ENCODE data around the gene TSR2.

- TF ChIP-seq POLR2AphosphoS2 (IDR thresholded peaks at IDR 0.05; ENCODE audit: low read depth, low read length): no peak
- no peak for TF ChIP-seq POU2F2 (IDR thresholded peaks at IDR 0.05; ENCODE audit: borderline replicate concordance, low read depth, low read length)
- no peak for TF ChIP-seq EZH2 (IDR thresholded peaks at IDR 0.05; ENCODE audit: borderline replicate concordance, control insufficient read depth, low read depth, low read length)
- TF ChIP-seq REST (IDR thresholded peaks at IDR 0.05; ENCODE audit: low read depth, low read length): no peak
- TF ChIP-seq SUPT20H (IDR thresholded peaks at IDR 0.05; ENCODE audit: borderline replicate concordance, control insufficient read depth, low read depth, low read length): no peak
- no peak for TF ChIP-seq SREBF2 (IDR thresholded peaks at IDR 0.05; ENCODE audit: low read length)
- no peak for TF ChIP-seq CTCF (IDR thresholded peaks at IDR 0.05 in 2 of 3, conservative IDR thresholded peaks at IDR 0.05 in 1 of 3; ENCODE audit: control insufficient read depth in 2 of 3, extremely low read depth in 1 of 3, insufficient read depth in 1 of 3, low read depth in 3 of 3, low read length in 3 of 3)
- no peak for TF ChIP-seq ZSCAN29 (IDR thresholded peaks at IDR 0.05)
- TF ChIP-seq YBX1 (IDR thresholded peaks at IDR 0.05): no peak
- no peak for TF ChIP-seq POLR2AphosphoS5 (IDR thresholded peaks at IDR 0.05; ENCODE audit: low read length)
- no peak for TF ChIP-seq MAX (IDR thresholded peaks at IDR 0.05; ENCODE audit: low read depth, low read length)
- no peak for TF ChIP-seq USF1 (IDR thresholded peaks at IDR 0.05; ENCODE audit: borderline replicate concordance, extremely low read length, insufficient read depth, low read depth, low read length)
- no peak for TF ChIP-seq JUND (IDR thresholded peaks at IDR 0.05; ENCODE audit: low read depth, low read length)
Measured at GRCh38 chrX:54470054-54470760, 30.0 kb downstream of the TSR2 start.
